OCI-M1 (cell line): ENCODE data around the gene ATP8B4.
"Not testable (repeated sequence)": the region's sequence is repeated elsewhere in the genome, so short reads cannot be mapped to it uniquely, and the experiment has no call there.

ENCODE experiments used
- DNase-seq: peaks from one replicate; lab custom pipeline; 2025; lab: John Stamatoyannopoulos, UW

The ATP8B4 gene

GRCh38 chr15:50137893-50138292 lies 18.9 kb upstream of the ATP8B4 start:
- no peak for DNase-seq

- no peak for DNase-seq
These were observed 18.3 kb upstream of the ATP8B4 start for GRCh38 chr15:50137330-50137761.

GRCh38 chr15:50135031-50135551 lies 16.1 kb upstream of the ATP8B4 start:
- peak; percentile 72 for DNase-seq

- peak; percentile 93 for DNase-seq
These were observed 15.5 kb upstream of the ATP8B4 start for GRCh38 chr15:50134524-50135024.

GRCh38 chr15:50132251-50132984 lies 13.4 kb upstream of the ATP8B4 start:
- not testable (repeated sequence) for DNase-seq

- no peak for DNase-seq
These were observed 12.6 kb upstream of the ATP8B4 start for GRCh38 chr15:50131617-50132016.

GRCh38 chr15:50128266-50128665 lies 9.2 kb upstream of the ATP8B4 start:
- DNase-seq = peak; percentile 76

GRCh38 chr15:50127255-50127777 lies 8.3 kb upstream of the ATP8B4 start:
- no peak for DNase-seq

GRCh38 chr15:50126072-50126471 lies 7.0 kb upstream of the ATP8B4 start:
- DNase-seq = no peak

- DNase-seq = no peak
These were observed 5.6 kb upstream of the ATP8B4 start for GRCh38 chr15:50124631-50125030.

GRCh38 chr15:50123861-50124557 lies 5.0 kb upstream of the ATP8B4 start:
- DNase-seq = no peak

GRCh38 chr15:50120729-50121128 lies 1.7 kb upstream of the ATP8B4 start:
- no peak for DNase-seq

- no peak for DNase-seq
These were observed 1.5 kb downstream of the ATP8B4 start for GRCh38 chr15:50117431-50118027.

- DNase-seq = peak; percentile 87
These were observed 2.6 kb downstream of the ATP8B4 start for GRCh38 chr15:50116477-50116876.

GRCh38 chr15:50113992-50114780 lies 4.8 kb downstream of the ATP8B4 start:
- peak; percentile 27 for DNase-seq

- DNase-seq = peak; percentile 44
These were observed 5.9 kb downstream of the ATP8B4 start for GRCh38 chr15:50113187-50113505.

GRCh38 chr15:50112488-50113186 lies 6.4 kb downstream of the ATP8B4 start:
- DNase-seq = peak; percentile 33

GRCh38 chr15:50110285-50110684 lies 8.7 kb downstream of the ATP8B4 start:
- DNase-seq = peak; percentile 19

- peak; percentile 20 for DNase-seq
These were observed 9.7 kb downstream of the ATP8B4 start for GRCh38 chr15:50109076-50109987.

- no peak for DNase-seq
These were observed 10.6 kb downstream of the ATP8B4 start for GRCh38 chr15:50108461-50108860.
